Amniotic epithelial cell (primary cell): ENCODE measurements around the gene GADD45G.

Source experiments
- DNase-seq: peaks from one replicate; pipeline ENCODE4 v3.0.0-alpha.2; 2010; ENCODE audit warnings: low read depth

The GADD45G gene

DNA sequence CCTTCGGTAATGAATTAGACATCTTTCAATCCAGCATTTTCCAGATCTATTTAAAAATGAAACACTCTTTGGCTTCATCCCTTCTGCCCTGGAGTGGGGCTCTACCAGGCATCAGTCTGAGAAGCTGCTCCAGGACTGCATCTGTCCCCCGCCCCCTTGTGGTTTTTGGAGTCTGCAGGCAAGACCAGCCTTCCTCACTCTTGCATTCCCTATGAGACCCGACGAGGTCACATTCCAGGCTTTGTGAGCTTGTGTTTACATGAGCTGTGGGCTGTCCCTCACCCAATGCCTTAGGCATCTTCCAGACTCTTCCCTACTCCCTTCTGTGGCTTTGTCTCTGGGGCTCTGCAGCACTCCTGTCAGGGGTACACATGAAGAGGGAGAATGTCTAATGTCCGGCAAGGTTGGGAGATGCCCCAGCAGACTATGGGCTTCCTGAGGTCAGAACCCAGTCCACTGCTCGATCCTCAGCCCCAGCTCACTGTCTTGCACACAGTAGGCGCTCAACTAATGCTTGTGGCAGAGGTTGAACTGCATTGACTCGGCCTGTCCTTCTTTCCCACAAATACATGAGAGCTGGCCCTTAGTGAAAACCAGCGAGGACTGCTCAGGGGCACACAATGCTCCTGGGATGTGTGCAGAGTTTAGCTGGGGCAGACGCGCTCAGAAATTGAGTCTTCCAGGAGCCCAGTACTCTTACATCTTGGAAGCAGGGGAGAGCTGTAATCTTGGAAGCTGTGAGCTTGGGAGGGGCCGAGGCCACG lies 11.7 kb upstream of the GADD45G start:
- peak; percentile 41 for DNase-seq

DNA sequence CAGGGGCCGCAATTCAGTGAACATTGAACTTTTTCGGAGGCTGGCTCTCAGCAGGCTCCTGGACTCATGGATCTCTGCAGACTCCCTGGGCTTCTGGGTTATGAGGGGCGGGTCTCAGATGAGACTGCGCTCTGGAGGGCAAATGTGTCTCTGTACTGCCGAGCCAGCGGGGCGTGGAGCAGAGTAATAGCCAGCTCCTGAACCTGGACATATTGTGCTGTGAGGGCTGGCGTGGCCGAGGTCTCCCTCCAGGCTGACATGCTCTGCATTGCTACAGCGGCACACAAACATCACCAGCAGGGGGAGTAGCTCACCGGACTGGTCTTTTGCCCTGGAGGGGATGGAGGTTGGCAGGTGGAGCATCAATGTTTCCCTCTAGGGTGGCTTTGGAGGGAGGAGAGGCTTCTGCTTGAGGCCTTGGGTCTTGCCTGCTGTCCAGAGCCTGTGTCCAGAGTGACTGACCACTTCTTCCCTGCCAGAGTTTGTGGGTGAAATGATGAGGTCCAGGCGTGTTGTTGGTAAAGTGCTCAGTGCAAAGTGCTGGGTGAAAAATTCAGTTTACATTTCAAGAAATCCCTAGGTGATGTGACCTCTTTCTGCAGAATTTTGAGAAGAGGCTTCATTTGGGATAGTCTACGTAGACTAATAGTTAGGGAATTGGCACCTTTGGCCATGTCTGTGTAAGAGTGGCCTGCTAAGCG lies 10.9 kb upstream of the GADD45G start:
- peak; percentile 32 for DNase-seq

DNA sequence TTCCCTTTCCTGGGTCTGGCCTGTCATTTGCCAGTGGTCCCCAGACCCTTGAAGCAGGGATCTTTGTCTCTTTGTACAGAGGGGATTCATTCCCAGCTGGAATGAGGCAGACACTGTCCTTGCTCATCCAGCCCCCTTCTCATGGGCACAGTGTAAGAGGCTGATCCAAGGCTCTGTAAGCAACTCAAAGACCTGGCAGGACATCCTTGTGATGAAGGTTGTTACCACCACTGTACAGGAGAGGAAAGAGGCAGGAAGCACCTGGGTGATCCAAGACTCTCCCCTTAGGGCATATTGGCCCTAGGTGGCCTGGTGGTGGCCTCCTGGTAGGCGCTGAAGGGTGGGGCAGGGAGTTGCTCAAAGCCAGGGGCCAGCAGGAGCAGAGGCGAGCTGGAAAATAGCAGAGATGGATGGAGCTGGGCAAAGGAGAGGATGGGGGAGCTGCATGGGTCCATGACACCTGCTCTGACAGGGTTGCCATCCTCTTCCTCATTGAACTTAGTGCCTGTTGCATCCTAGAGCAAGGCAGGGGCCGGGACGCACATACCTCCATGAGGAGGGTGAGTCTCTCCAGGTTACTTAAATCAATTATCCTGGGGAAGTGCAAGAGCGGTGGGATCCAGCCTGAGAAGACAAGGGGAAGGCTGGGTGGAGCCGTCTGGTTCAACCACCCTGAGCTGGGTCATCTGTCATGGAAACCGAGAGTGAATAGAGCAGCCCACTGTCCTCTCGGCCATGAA lies 9.8 kb upstream of the GADD45G start:
- DNase-seq, result no peak

- no peak for DNase-seq
Observed at GRCh38 chr9:89595646-89596045, 9.2 kb upstream of the GADD45G start.

GRCh38 chr9:89596937-89597555 lies 7.8 kb upstream of the GADD45G start:
- DNase-seq, result no peak

GRCh38 chr9:89597711-89598362 lies 7.0 kb upstream of the GADD45G start:
- DNase-seq, result peak; percentile 34

DNA sequence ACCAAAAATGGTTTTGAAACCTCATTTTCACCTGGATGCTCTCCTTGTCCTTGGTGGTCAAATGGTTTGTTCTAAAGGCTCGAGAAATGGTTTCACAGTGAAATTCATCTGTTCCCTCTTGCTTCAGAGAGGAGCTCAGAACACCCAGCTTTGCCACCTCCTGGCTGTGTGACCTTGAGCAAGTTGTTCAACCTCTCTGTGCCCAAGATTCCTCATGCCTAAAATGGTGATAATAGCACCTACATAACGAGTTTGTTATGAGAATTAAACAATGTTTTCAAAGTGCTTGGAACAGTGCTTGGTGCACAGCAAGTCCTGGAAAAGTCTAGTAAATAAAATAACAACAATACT lies 6.5 kb upstream of the GADD45G start:
- DNase-seq, result no peak

DNA sequence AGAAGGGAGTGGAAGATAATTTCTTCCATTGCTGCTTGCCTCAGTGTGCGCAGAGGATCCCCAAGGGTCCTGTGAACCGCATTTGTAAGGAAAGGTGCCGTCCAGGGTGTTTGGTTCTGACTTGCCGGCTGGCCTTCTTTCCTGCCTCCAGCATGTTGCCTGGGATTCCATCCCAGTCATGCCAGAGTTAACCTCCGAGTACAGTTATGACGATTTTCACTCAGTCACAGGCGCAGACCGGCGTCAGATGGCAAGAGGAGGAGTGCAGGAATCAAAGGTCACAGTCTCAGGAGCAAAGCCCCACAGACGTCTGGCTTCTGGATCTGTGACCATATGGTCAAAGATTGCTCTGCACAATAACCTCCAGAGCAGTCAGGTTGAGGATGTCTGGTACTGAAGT lies 5.9 kb upstream of the GADD45G start:
- DNase-seq, result no peak

- no peak for DNase-seq
Observed at GRCh38 chr9:89600831-89601230, 4.0 kb upstream of the GADD45G start.

DNA sequence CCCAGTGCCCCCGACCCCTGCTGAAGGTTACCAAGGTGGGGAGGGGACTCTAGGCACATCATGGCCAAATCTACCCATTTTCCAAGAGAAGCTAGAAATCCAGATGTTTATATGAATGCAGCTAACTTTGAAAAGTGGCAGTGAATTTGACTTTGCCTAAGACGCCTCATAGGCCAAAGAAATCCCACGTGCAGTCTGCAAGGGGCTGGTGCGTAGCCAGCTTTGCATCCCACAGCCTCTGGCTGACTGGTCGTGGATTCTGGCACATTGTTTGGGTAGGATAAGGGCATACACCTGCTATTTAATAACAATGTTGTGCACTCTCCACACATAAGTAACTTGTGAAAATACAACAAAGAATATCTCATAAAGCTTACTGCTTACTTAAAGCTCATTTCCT lies 3.5 kb upstream of the GADD45G start:
- DNase-seq, result no peak

- DNase-seq, result no peak
Observed at GRCh38 chr9:89601856-89602562, 2.8 kb upstream of the GADD45G start.

DNA sequence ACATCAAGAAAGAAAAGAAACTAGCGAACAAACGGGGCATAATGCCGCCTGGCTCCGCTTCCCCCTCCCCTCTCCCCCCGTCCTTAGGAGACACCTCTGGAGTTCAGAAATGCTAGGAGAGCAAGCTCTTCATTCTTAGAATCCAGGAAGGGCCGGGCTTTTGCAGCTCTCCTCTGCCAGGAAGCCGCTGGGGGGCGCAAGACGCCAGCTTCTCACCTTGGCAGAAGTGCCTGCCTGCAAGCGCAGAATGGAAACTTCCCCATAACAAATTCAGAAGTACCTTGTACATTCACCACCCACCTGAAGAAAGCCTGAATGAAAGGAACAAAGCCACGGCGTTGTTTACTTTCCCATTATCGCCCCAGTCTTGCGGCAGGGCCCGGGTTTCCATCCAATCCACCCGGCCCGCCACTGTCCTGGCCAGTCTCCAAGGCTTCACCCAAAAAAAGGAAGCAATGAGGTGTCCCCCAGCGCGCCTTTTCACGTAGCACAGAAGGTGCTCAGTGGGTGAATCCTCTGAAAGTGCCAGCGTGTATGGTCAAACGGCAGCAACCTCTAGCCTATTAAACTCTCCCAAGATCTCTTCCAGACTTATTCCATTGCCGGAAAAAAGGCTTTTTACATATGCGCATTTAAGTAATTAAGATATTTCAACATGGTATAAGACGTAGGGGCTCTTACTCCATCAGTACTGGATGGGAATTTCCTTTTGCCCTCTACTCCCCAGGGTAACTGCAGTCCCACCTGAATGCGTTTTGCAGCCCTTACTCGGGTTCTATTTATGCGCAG lies 1.6 kb upstream of the GADD45G start:
- DNase-seq, result peak; percentile 71

GRCh38 chr9:89603767-89604665 lies 796 bp upstream of the GADD45G start:
- DNase-seq, result peak; percentile 48

- DNase-seq, result peak; percentile 34
Observed at GRCh38 chr9:89605465-89606048, 745 bp downstream of the GADD45G start.

DNA sequence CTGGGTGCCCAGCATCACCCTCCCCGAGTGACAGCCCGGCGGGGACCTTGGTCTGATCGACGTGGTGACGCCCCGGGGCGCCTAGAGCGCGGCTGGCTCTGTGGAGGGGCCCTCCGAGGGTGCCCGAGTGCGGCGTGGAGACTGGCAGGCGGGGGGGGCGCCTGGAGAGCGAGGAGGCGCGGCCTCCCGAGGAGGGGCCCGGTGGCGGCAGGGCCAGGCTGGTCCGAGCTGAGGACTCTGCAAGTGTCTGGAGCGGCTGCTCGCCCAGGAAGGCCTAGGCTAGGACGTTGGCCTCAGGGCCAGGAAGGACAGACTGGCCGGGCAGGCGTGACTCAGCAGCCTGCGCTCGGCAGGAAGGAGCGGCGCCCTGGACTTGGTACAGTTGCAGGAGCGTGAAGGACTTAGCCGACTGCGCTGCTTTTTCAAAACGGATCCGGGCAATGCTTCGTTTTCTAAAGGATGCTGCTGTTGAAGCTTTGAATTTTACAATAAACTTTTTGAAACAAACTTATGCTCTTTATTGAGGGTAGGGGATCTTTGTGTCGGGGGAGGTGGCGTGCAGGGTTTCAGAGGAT lies 1.3 kb downstream of the GADD45G start:
- peak; percentile 74 for DNase-seq

- peak; percentile 70 for DNase-seq
Observed at GRCh38 chr9:89606624-89607311, 2.0 kb downstream of the GADD45G start.

DNA sequence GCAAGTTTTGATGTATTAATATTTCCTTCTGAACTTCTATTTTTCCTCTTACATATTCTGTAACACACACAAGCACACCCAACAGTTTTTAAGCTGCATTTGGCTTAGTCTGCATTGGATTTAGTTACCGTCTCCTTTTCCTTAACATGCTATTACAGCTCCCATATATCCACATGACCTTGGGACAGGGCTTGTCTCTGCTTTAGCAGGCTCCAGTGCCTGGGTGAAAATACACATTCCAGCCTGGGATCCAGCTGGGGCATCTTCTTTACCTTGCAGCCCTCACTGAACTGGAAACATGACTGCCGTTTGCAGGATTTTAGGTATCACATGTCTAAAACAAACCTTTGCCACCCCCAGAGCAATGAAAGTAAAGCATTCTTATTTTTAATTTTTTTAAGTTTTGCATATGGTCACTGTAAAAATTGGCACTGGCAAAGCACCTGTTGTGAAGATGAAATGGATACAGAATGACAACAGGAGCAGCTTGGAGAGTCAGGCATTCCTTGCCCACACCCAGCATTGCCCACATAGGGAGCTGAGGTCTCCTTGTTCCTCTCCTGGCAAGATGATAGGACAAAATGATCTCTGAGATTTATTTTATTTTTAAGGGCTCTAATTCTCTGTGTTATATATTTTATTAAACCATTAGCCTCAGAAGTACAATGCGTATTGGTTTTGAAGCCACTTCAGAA lies 4.0 kb downstream of the GADD45G start:
- no peak for DNase-seq
